ENCODE results near the gene RPL27. TPM values are rescaled to one million over a fixed set of nuclear protein-coding genes. Genes with fewer than 3 reads are reported as not detected.

RPL27 gene
- total and polyA plus RNA-seq, 2 of the 13 experiments (the other 11 are each of a cell fraction or from before 2014, with no cell fraction given), result 1,585 to 5,840 TPM

GRCh38 chr17:43014649-43015542 lies 16.7 kb downstream of the RPL27 start:
- in situ Hi-C loops (cut with HindIII; ENCODE audit: extremely low pct_ligation_motif_present, low pct_unique_long_range_greater_than_20kb) (no loop called here), intact Hi-C loops (cut with micrococcal nuclease; ENCODE audit: unreplicated experiment) (no loop called here)
- Histone ChIP-seq H4K20me1 (ENCODE audit: insufficient read depth, low read length) (no peaks in the 10 kb centered on the region), H3K36me3 (replicated peaks in 1 of 2; ENCODE audit: control insufficient read depth in 1 of 2, insufficient read depth in 2 of 2, low read length in 2 of 2) (peaks cover 31 to 62% of the 10 kb centered on the region in 2 experiments), H3K27ac (ENCODE audit: extremely low read length, insufficient read depth, low read length) (peak overlapping the region; percentile 25), H3K27me3 (ENCODE audit: control insufficient read depth in 1 of 2, insufficient read depth in 2 of 2, low read length in 2 of 2) (no peaks in the 10 kb centered on the region), H3K4me1 (ENCODE audit: insufficient read depth, low read length) (peaks cover 70% of the 10 kb centered on the region), H3K9me3 (ENCODE audit: low read length) (no peaks in the 10 kb centered on the region), H3K4me3 (replicated peaks in 1 of 3; ENCODE audit: insufficient read depth in 1 of 3, low read depth in 2 of 3, low read length in 3 of 3) (no peak overlapping the region), H3K79me2 (ENCODE audit: insufficient read depth, low read length) (peaks cover 9% of the 10 kb centered on the region), H3K9ac (ENCODE audit: insufficient read depth, low read depth, low read length) (no peak overlapping the region), H2AFZ (ENCODE audit: low read length) (no peak overlapping the region), H3K4me2 (ENCODE audit: low read depth, low read length) (no peak overlapping the region)
- DNase-seq (ENCODE audit: low spot score) (no peak), FAIRE-seq (no peak), ATAC-seq (no peak)
- CTCF ChIA-PET (ENCODE audit: low intra/inter-chr PET ratio, low total read pairs), result no interaction called here
- BruUV-seq (replicated peaks), result TSS peak; percentile 23
- 91% methylated on average over 8 of the region's 8 CpGs for WGBS (ENCODE audit: low lambda C conversion rate)
- POLR2A ChIA-PET, result interaction anchor here (1.4 to 2.0 kb wide), 2 partner anchors 17 to 301 kb away, joined by 6 to 10 read pairs; partner anchors contain the start of gene RPL27
- TF ChIP-seq DBP (CRISPR knock-in tag; IDR thresholded peaks at IDR 0.05; ENCODE audit: not compliant biosample characterization), result no peak
- TF ChIP-seq, protein P1, sequence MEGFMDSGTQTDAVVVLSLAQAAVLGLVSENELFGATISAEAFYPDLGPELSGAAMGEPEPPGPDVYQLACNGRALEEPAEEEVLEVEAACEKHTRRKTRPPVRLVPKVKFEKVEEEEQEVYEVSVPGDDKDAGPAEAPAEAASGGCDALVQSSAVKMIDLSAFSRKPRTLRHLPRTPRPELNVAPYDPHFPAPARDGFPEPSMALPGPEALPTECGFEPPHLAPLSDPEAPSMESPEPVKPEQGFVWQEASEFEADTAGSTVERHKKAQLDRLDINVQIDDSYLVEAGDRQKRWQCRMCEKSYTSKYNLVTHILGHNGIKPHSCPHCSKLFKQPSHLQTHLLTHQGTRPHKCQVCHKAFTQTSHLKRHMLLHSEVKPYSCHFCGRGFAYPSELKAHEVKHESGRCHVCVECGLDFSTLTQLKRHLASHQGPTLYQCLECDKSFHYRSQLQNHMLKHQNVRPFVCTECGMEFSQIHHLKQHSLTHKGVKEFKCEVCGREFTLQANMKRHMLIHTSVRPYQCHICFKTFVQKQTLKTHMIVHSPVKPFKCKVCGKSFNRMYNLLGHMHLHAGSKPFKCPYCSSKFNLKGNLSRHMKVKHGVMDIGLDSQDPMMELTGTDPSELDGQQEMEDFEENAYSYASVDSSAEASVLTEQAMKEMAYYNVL (CRISPR knock-in tag; IDR thresholded peaks at IDR 0.05; ENCODE audit: borderline replicate concordance), result 0 out of 2 replicates have a peak, but pooled peaks have one; percentile 15
- TF ChIP-seq POLR2G (IDR thresholded peaks at IDR 0.05; ENCODE audit: low read depth, low read length), result 0 out of 2 replicates have a peak, but pooled peaks have one; percentile 20
- TF ChIP-seq SP4 (CRISPR knock-in tag; IDR thresholded peaks at IDR 0.05), result peak; percentile 38; the same call in 1 of the 2 replicates
- TF ChIP-seq ZNF747 (CRISPR knock-in tag; IDR thresholded peaks at IDR 0.05; ENCODE audit: borderline replicate concordance), result no peak
- peak; percentile 20; the same call in 1 of the 2 replicates for TF ChIP-seq PATZ1 (CRISPR knock-in tag; IDR thresholded peaks at IDR 0.05)
- TF ChIP-seq, protein P2, sequence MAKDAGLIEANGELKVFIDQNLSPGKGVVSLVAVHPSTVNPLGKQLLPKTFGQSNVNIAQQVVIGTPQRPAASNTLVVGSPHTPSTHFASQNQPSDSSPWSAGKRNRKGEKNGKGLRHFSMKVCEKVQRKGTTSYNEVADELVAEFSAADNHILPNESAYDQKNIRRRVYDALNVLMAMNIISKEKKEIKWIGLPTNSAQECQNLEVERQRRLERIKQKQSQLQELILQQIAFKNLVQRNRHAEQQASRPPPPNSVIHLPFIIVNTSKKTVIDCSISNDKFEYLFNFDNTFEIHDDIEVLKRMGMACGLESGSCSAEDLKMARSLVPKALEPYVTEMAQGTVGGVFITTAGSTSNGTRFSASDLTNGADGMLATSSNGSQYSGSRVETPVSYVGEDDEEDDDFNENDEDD (CRISPR knock-in tag; IDR thresholded peaks at IDR 0.05; ENCODE audit: borderline replicate concordance), result 0 out of 2 replicates have a peak, but pooled peaks have one; percentile 21
- no peak for TF ChIP-seq FIP1L1 (IDR thresholded peaks at IDR 0.05; ENCODE audit: borderline replicate concordance, insufficient read depth, low read depth, low read length)
- 0 out of 2 replicates have a peak, but pooled peaks have one; percentile 10 for TF ChIP-seq YEATS2 (CRISPR knock-in tag; IDR thresholded peaks at IDR 0.05; ENCODE audit: borderline replicate concordance)
- TF ChIP-seq FOXA1 (IDR thresholded peaks at IDR 0.05), result no peak
- peak; percentile 3; the same call in 1 of the 2 replicates for TF ChIP-seq FOXA1 (CRISPR knock-in tag; IDR thresholded peaks at IDR 0.05)
- 0 out of 2 replicates have a peak, but pooled peaks have one; percentile 25 for TF ChIP-seq ARNT2 (CRISPR knock-in tag; IDR thresholded peaks at IDR 0.05; ENCODE audit: low read depth)
- 0 out of 2 replicates have a peak, but pooled peaks have one; percentile 9 for TF ChIP-seq SPEN (CRISPR knock-in tag; IDR thresholded peaks at IDR 0.05; ENCODE audit: low read depth)
- TF ChIP-seq RBM22 (optimal IDR thresholded peaks at IDR 0.05; ENCODE audit: low read length), result peak; percentile 12

Measured in HepG2 (cell line).